Liver (tissue), 9 donors: ENCODE results near the gene SWT1. TPM values are rescaled to one million over a fixed set of nuclear protein-coding genes. Genes with fewer than 3 reads are reported as not detected.

ENCODE experiments used
- DNase-seq: peaks from one replicate; pipeline ENCODE4 v3.0.0-alpha.2; 2017; ENCODE audit warnings: low spot score
- H3K27ac ChIP-seq, 2 donors: one replicate each; pipeline ENCODE4 v1.7.0; 2013; ENCODE audit warnings: inconsistent platforms in 2 of 2, low read length in 2 of 2, control low read depth in 1 of 2, low read depth in 1 of 2, mild to moderate bottlenecking in 1 of 2
- H3K27me3 ChIP-seq, 4 donors: one replicate each; pipeline versions ENCODE4 v1.6.1 to v1.7.0; 2013; ENCODE audit warnings: low read length in 3 of 4, inconsistent platforms in 1 of 4, mild to moderate bottlenecking in 1 of 4, moderate library complexity in 1 of 4; ENCODE audit not compliant: control insufficient read depth in 4 of 4, insufficient read depth in 4 of 4
- H3K36me3 ChIP-seq, 4 donors: one replicate each; pipeline versions ENCODE4 v1.6.1 to v1.7.0; 2013; ENCODE audit warnings: low read length in 3 of 4, mild to moderate bottlenecking in 3 of 4, low read depth in 1 of 4, moderate library complexity in 1 of 4; ENCODE audit not compliant: control insufficient read depth in 4 of 4, insufficient read depth in 3 of 4
- H3K4me1 ChIP-seq, 4 donors: one replicate each; pipeline versions ENCODE4 v1.6.1 to v1.7.0; 2013; ENCODE audit warnings: low read length in 3 of 4, mild to moderate bottlenecking in 3 of 4, moderate library complexity in 1 of 4; ENCODE audit not compliant: control insufficient read depth in 4 of 4, insufficient read depth in 4 of 4
- H3K4me3 ChIP-seq, 3 donors: one replicate each; pipeline versions ENCODE4 v1.6.1 to v1.7.0; 2013; ENCODE audit warnings: low read length in 3 of 3, control low read depth in 1 of 3, low read depth in 1 of 3, mild to moderate bottlenecking in 1 of 3
- H3K9ac ChIP-seq, 2 donors: one replicate each; pipeline ENCODE4 v1.7.0; 2013; ENCODE audit warnings: low read length in 2 of 2, mild to moderate bottlenecking in 2 of 2, moderate library complexity in 2 of 2, control low read depth in 1 of 2, low read depth in 1 of 2
- H3K9me3 ChIP-seq, 4 donors: one replicate each; pipeline versions ENCODE4 v1.6.1 to v1.7.0; 2013; ENCODE audit warnings: low read length in 3 of 4; ENCODE audit not compliant: control insufficient read depth in 4 of 4
- EGR1 ChIP-seq, 2 donors: IDR thresholded peaks; 2 replicates each; pipeline ENCODE4 v1.6.1; 2016 to 2018; ENCODE audit warnings: antibody characterized with exemption in 2 of 2, low read depth in 2 of 2
- FOXA1 ChIP-seq: IDR thresholded peaks from 2 replicates; pipeline ENCODE4 v1.6.1; 2016; ENCODE audit warnings: antibody characterized with exemption
- FOXA2 ChIP-seq: IDR thresholded peaks from 2 replicates; pipeline ENCODE4 v1.6.1; 2016; ENCODE audit warnings: antibody characterized with exemption
- GABPA ChIP-seq, 2 donors: IDR thresholded peaks in 1 of 2; conservative IDR thresholded peaks in 1 of 2; 2 replicates each; pipeline ENCODE4 v1.6.1; 2016; ENCODE audit warnings: antibody characterized with exemption in 2 of 2, mild to moderate bottlenecking in 1 of 2, moderate library complexity in 1 of 2
- HNF4A ChIP-seq, 2 donors: conservative IDR thresholded peaks; 2 replicates each; pipeline ENCODE4 v1.6.1; 2016; ENCODE audit warnings: antibody characterized with exemption in 2 of 2, mild to moderate bottlenecking in 2 of 2
- HNF4G ChIP-seq: IDR thresholded peaks from 2 replicates; pipeline ENCODE4 v1.6.1; 2016; ENCODE audit warnings: antibody characterized with exemption
- JUND ChIP-seq, 2 donors: IDR thresholded peaks; 2 replicates each; pipeline ENCODE4 v1.6.1; 2016; ENCODE audit warnings: antibody characterized with exemption in 2 of 2
- NR2F2 ChIP-seq: IDR thresholded peaks from 2 replicates; pipeline ENCODE4 v1.6.1; 2016; ENCODE audit warnings: antibody characterized with exemption
- RXRA ChIP-seq, 2 donors: IDR thresholded peaks; 2 replicates each; pipeline ENCODE4 v1.6.1; 2017 to 2018; ENCODE audit warnings: antibody characterized with exemption in 2 of 2, mild to moderate bottlenecking in 1 of 2
- SP1 ChIP-seq: IDR thresholded peaks from 2 replicates; pipeline ENCODE4 v1.6.1; 2018; ENCODE audit warnings: antibody characterized with exemption, mild to moderate bottlenecking
- TAF1 ChIP-seq: conservative IDR thresholded peaks from 2 replicates; pipeline ENCODE4 v1.6.1; 2016; ENCODE audit warnings: antibody characterized with exemption, mild to moderate bottlenecking
- YY1 ChIP-seq: IDR thresholded peaks from 2 replicates; pipeline ENCODE4 v1.6.1; 2016; ENCODE audit warnings: antibody characterized with exemption, mild to moderate bottlenecking
- polyA plus RNA-seq, 2 donors: library from polyadenylated mRNA; stranded (reverse) in 1 of 2; unstranded in 1 of 2; fragments of 200-250 nt in 1 of 2; fragments of >200 nt in 1 of 2; fragmentation: Nextera tagmentation in 1 of 2; extraction: Ambion mirVana in 1 of 2; gene quantifications; one replicate each; pipeline versions ENCODE4 v1.2.1 to v1.2.3, GENCODE V29; 2013 to 2015
- total RNA-seq, 2 donors: library from RNA; depleted of rRNA; stranded (reverse); fragments of >200 nt; gene quantifications; one replicate each; pipeline ENCODE4 v1.2.3, GENCODE V29; 2014
- TF ChIP-seq, protein P1 (sequence below): IDR thresholded peaks from 2 replicates; pipeline ENCODE4 v1.6.1; 2016; ENCODE audit warnings: antibody characterized with exemption
- TF ChIP-seq, protein P2 (sequence below): IDR thresholded peaks from 2 replicates; pipeline ENCODE4 v1.6.1; 2016; ENCODE audit warnings: antibody characterized with exemption
- TF ChIP-seq, protein P3 (sequence below): IDR thresholded peaks from 2 replicates; pipeline ENCODE4 v1.6.1; 2016; ENCODE audit warnings: antibody characterized with exemption, mild to moderate bottlenecking
- TF ChIP-seq, protein P4 (sequence below): IDR thresholded peaks from 2 replicates; pipeline ENCODE4 v1.6.1; 2016; ENCODE audit warnings: antibody characterized with exemption
- TF ChIP-seq, protein P5 (sequence below): fragments of 150-350 bp; IDR thresholded peaks from 2 replicates; pipeline ENCODE4 v1.5.1; 2017; ENCODE audit warnings: improper control_type of control experiment, low read depth, low read length; ENCODE audit not compliant: missing input control
- donor health status: healthy.
- donor health status: healthy.
- donor health status: healthy.
- donor health status: healthy.
- donor health status: healthy.

Gene SWT1
- total and polyA plus RNA-seq, 4 donors = 0.99 to 7.8 (median 2.9) TPM

DNA sequence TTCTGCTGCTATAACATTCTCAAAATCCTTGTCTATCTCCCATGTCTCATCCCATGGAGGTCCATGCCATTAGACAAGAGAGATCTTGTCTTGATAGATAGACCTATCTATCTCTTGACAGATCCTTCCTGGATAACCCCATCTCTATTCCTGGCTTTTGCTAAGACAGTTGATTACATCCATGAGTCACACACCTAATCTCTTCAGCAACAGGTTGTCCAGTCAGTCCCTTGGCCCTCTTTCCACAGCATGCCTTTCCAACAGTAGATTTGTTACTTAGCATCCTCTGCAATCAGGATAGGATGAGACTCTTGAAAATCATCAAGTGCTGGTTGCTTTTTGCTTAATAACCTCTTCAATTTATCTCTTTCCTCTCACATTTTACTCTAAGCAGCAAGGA, 46.8 kb upstream of the SWT1 start:
- no peak for DNase-seq
- Histone ChIP-seq H3K9me3 (peaks cover 3 to 14% (median 5%) of the 10 kb centered on the region in 4 donors), H3K36me3 (no peaks in the 10 kb centered on the region), H3K27me3 (no peaks in the 10 kb centered on the region), H3K27ac (no peak overlapping the region), H3K9ac (no peak overlapping the region), H3K4me1 (no peaks in the 10 kb centered on the region), H3K4me3 (no peak overlapping the region)
- TF ChIP-seq, protein P1, sequence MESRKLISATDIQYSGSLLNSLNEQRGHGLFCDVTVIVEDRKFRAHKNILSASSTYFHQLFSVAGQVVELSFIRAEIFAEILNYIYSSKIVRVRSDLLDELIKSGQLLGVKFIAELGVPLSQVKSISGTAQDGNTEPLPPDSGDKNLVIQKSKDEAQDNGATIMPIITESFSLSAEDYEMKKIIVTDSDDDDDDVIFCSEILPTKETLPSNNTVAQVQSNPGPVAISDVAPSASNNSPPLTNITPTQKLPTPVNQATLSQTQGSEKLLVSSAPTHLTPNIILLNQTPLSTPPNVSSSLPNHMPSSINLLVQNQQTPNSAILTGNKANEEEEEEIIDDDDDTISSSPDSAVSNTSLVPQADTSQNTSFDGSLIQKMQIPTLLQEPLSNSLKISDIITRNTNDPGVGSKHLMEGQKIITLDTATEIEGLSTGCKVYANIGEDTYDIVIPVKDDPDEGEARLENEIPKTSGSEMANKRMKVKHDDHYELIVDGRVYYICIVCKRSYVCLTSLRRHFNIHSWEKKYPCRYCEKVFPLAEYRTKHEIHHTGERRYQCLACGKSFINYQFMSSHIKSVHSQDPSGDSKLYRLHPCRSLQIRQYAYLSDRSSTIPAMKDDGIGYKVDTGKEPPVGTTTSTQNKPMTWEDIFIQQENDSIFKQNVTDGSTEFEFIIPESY = no peak
- TF ChIP-seq, protein P2, sequence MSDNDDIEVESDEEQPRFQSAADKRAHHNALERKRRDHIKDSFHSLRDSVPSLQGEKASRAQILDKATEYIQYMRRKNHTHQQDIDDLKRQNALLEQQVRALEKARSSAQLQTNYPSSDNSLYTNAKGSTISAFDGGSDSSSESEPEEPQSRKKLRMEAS = no peak
- TF ChIP-seq JUND (IDR thresholded peaks at IDR 0.05) = no peak

DNA sequence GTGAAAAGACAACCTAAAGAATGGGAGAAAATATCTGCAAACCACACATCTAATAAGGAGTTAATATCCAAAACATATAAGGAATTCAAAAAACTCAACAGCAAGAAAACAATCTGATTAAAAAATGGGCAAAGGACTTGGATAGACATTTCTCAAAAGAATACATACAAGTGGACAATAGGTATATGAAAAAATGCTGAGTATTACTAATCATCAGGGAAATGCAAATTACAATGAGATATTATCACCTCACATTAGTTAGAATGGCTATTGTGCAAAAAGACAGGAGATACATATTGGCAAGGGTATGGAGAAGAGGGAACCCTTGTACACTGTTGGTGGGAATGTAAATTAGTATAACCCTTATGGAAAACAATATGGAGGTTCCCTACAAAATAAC, 45.1 kb upstream of the SWT1 start:
- DNase-seq = no peak
- H3K36me3 ChIP-seq = no peaks in the 10 kb centered on the region
- H3K4me1 ChIP-seq = no peaks in the 10 kb centered on the region
- H3K4me3 ChIP-seq = no peak overlapping the region
- H3K27ac ChIP-seq = no peak overlapping the region
- no peaks in the 10 kb centered on the region for H3K27me3 ChIP-seq
- H3K9me3 ChIP-seq = peaks cover 3 to 14% (median 5%) of the 10 kb centered on the region in 4 donors
- TF ChIP-seq, protein P3, sequence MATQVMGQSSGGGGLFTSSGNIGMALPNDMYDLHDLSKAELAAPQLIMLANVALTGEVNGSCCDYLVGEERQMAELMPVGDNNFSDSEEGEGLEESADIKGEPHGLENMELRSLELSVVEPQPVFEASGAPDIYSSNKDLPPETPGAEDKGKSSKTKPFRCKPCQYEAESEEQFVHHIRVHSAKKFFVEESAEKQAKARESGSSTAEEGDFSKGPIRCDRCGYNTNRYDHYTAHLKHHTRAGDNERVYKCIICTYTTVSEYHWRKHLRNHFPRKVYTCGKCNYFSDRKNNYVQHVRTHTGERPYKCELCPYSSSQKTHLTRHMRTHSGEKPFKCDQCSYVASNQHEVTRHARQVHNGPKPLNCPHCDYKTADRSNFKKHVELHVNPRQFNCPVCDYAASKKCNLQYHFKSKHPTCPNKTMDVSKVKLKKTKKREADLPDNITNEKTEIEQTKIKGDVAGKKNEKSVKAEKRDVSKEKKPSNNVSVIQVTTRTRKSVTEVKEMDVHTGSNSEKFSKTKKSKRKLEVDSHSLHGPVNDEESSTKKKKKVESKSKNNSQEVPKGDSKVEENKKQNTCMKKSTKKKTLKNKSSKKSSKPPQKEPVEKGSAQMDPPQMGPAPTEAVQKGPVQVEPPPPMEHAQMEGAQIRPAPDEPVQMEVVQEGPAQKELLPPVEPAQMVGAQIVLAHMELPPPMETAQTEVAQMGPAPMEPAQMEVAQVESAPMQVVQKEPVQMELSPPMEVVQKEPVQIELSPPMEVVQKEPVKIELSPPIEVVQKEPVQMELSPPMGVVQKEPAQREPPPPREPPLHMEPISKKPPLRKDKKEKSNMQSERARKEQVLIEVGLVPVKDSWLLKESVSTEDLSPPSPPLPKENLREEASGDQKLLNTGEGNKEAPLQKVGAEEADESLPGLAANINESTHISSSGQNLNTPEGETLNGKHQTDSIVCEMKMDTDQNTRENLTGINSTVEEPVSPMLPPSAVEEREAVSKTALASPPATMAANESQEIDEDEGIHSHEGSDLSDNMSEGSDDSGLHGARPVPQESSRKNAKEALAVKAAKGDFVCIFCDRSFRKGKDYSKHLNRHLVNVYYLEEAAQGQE = no peak
- TF ChIP-seq HNF4G (no peak), YY1 (no peak), NR2F2 (no peak), EGR1 (IDR thresholded peaks at IDR 0.05; ENCODE audit: low read depth in 2 of 2) (no peak), HNF4A (conservative IDR thresholded peaks at IDR 0.05) (no peak), RXRA (IDR thresholded peaks at IDR 0.05) (no peak), FOXA2 (no peak), FOXA1 (no peak), JUND (IDR thresholded peaks at IDR 0.05) (no peak), TAF1 (no peak), SP1 (no peak), GABPA (IDR thresholded peaks at IDR 0.05 in 1 of 2, conservative IDR thresholded peaks at IDR 0.05 in 1 of 2) (no peak)
- TF ChIP-seq, protein P2 = no peak
- TF ChIP-seq, protein P1 = no peak
- TF ChIP-seq, protein P4, sequence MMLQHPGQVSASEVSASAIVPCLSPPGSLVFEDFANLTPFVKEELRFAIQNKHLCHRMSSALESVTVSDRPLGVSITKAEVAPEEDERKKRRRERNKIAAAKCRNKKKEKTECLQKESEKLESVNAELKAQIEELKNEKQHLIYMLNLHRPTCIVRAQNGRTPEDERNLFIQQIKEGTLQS = no peak
- TF ChIP-seq, protein P5, sequence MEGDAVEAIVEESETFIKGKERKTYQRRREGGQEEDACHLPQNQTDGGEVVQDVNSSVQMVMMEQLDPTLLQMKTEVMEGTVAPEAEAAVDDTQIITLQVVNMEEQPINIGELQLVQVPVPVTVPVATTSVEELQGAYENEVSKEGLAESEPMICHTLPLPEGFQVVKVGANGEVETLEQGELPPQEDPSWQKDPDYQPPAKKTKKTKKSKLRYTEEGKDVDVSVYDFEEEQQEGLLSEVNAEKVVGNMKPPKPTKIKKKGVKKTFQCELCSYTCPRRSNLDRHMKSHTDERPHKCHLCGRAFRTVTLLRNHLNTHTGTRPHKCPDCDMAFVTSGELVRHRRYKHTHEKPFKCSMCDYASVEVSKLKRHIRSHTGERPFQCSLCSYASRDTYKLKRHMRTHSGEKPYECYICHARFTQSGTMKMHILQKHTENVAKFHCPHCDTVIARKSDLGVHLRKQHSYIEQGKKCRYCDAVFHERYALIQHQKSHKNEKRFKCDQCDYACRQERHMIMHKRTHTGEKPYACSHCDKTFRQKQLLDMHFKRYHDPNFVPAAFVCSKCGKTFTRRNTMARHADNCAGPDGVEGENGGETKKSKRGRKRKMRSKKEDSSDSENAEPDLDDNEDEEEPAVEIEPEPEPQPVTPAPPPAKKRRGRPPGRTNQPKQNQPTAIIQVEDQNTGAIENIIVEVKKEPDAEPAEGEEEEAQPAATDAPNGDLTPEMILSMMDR = no peak
- no peak overlapping the region for H3K9ac ChIP-seq
